AML-193 (cell line): Measurements from ENCODE around the gene TMLHE.
"Not testable (repeated sequence)": the region's sequence is repeated elsewhere in the genome, so short reads cannot be mapped to it uniquely, and the experiment has no call there.

ENCODE experiments used
- DNase-seq, 2 experiments: peaks; one replicate each; lab custom pipeline; 2025; lab: John Stamatoyannopoulos, UW

TMLHE gene

GRCh38 chrX:155495134-155495533 is 117.6 kb downstream of the TMLHE start:
- DNase-seq: not testable (repeated sequence)

DNA sequence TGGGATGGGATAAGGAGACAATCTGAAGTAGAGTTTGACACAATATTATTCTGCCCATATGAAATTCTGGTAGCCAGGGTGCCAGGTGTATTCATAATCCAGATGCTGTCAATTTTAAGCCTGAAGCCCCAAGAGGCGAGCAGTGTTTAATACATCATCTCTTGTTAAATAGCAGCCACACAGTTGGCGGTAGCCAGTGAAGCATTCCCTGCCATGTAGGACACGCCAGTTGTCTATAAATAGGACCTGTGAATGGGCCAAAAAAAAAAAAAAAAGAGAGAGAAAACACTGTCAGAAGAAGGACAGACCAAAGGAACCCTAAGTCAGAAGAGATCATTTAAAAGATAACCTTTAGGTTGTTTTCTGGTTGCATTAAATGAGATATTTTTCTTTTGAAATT is 121.3 kb downstream of the TMLHE start:
- not testable (repeated sequence) for DNase-seq

DNA sequence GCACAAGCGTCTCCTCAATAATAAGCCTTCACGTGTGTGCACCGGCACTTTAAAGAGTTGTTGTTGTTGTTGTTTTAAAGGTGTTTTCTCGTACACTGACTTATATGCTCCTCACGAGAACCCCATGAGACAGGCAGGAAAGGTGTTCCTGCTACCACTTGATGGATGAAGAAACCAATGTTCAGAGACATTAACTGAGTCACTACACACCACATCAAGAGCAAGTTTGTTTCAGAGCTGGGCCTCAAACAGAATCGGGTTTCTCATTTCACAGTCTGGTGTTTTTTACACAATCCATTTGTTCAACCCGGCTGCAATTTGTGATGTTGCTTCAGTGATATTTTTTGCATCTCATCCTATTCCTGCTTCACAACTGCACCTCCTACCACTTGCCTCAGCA is 135.6 kb downstream of the TMLHE start:
- not testable (repeated sequence) for DNase-seq

DNA sequence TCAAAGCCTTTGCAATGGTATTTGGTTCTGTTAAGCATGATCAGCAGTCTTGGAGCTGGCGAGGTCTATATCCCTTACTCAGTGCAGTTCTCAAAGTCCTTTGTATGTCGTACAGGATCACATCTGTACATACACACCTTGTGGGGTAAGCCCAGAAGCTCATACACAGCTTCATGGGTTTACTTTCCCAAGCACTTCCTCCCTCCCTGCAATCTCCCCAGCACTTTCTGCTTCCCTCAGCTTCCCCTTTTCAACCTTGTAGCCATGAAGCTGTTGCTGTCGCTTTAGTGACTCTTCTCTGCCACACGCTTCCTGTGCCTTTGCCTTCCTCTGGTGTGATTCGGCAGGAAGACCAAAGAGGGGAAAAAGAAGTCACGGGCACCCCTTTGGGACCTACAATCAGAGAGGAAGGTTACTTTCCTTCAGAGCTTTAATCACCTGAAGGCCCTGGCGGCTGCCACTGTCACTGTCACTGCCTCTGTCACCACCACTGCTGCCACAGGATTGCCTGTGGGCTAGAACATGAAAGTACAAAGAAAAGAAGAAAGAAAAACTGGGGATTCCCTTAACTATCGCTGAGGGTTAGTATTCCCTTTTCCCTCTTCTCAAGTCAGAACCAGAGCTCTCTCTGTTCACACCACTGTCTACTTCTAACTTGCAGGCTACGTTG is 146.3 kb downstream of the TMLHE start:
- not testable (repeated sequence) for DNase-seq

DNA sequence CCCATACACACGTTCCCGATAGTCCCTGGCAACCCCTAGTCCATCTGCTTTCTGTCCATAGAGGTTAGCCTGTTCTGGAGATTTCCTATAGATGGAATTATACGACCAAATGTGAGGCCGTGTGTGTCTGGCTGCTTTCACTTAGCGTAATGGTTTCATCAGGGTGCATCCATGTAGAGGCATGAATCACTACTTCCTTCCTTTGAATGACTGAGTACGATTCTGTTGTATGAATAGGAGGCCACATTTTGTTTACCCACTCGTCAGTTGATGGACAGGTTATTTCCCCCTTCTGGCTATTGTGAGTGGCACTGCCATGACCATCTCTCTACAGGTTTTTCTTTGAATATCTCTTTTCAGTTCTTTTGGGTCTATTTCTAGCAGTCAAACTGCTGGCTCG is 152.3 kb downstream of the TMLHE start:
- DNase-seq: not testable (repeated sequence)

- DNase-seq: not testable (repeated sequence)
Measured at GRCh38 chrX:155458471-155458870, 154.3 kb downstream of the TMLHE start, which contains the start of gene F8A3. F8A3 (minus strand) TSS chrX:155458620; CDS start chrX:155458600, 20 bp downstream.

GRCh38 chrX:155457761-155458447 is 154.8 kb downstream of the TMLHE start:
- not testable (repeated sequence) for DNase-seq

- no peak for DNase-seq
Measured at GRCh38 chrX:155441097-155441496, 171.7 kb downstream of the TMLHE start.
